ENCODE measurements around the gene INTS3.
"Not testable (repeated sequence)": the region's sequence is repeated elsewhere in the genome, so short reads cannot be mapped to it uniquely, and the experiment has no call there.

Gene INTS3

GRCh38 chr1:153723687-153724086 is 4.2 kb upstream of the INTS3 start:
- Histone ChIP-seq H3K27ac (no peak overlapping the region), H3K36me3 (ENCODE audit: insufficient read depth) (no peaks in the 10 kb centered on the region), H2AFZ (ENCODE audit: low read depth) (no peak overlapping the region), H3K4me3 (IDR thresholded peaks at IDR 0.05; ENCODE audit: insufficient read depth, low read depth, low read length) (no peak overlapping the region), H3K79me2 (ENCODE audit: insufficient read depth, low read depth) (no peaks in the 10 kb centered on the region), H4K20me1 (ENCODE audit: insufficient read depth) (no peaks in the 10 kb centered on the region), H3K9ac (no peak overlapping the region), H3K4me2 (no peak overlapping the region), H3K27me3 (ENCODE audit: insufficient read depth, low read depth) (no peaks in the 10 kb centered on the region), H3K4me1 (ENCODE audit: low read depth, poor library complexity, severe bottlenecking) (peaks cover 7% of the 10 kb centered on the region)
- TF ChIP-seq CTCF (conservative IDR thresholded peaks at IDR 0.05; ENCODE audit: low read depth, low read length): no peak

- not testable (repeated sequence) for H2AFZ ChIP-seq (ENCODE audit: low read depth); H3K27me3 ChIP-seq (ENCODE audit: insufficient read depth, low read depth); H3K4me3 ChIP-seq (IDR thresholded peaks at IDR 0.05; ENCODE audit: insufficient read depth, low read depth, low read length); H4K20me1 ChIP-seq (ENCODE audit: insufficient read depth); H3K27ac ChIP-seq; H3K9ac ChIP-seq; H3K79me2 ChIP-seq (ENCODE audit: insufficient read depth, low read depth); H3K36me3 ChIP-seq (ENCODE audit: insufficient read depth); H3K4me2 ChIP-seq
- peaks cover 14% of the 10 kb centered on the region for H3K4me1 ChIP-seq (ENCODE audit: low read depth, poor library complexity, severe bottlenecking)
Observed at GRCh38 chr1:153724634-153725033, 3.2 kb upstream of the INTS3 start.

- Histone ChIP-seq H3K4me2 (peak overlapping the region; percentile 99), H3K36me3 (ENCODE audit: insufficient read depth) (no peaks in the 10 kb centered on the region), H2AFZ (ENCODE audit: low read depth) (peak overlapping the region; percentile 88), H3K27ac (peak overlapping the region; percentile 74), H3K4me1 (ENCODE audit: low read depth, poor library complexity, severe bottlenecking) (peaks cover 14% of the 10 kb centered on the region), H3K27me3 (ENCODE audit: insufficient read depth, low read depth) (no peaks in the 10 kb centered on the region), H4K20me1 (ENCODE audit: insufficient read depth) (no peaks in the 10 kb centered on the region), H3K79me2 (ENCODE audit: insufficient read depth, low read depth) (peaks cover 10% of the 10 kb centered on the region; the same call in 1 of the 2 replicates), H3K4me3 (IDR thresholded peaks at IDR 0.05; ENCODE audit: insufficient read depth, low read depth, low read length) (peak overlapping the region; percentile 100), H3K9ac (peak overlapping the region; percentile 82)
- TF ChIP-seq CTCF (conservative IDR thresholded peaks at IDR 0.05; ENCODE audit: low read depth, low read length): peak; percentile 26
Observed at GRCh38 chr1:153728305-153729066, 636 bp downstream of the INTS3 start.

- peaks cover 14% of the 10 kb centered on the region for H3K4me1 ChIP-seq (ENCODE audit: low read depth, poor library complexity, severe bottlenecking)
- H3K4me2 ChIP-seq: no peak overlapping the region
- H3K4me3 ChIP-seq (IDR thresholded peaks at IDR 0.05; ENCODE audit: insufficient read depth, low read depth, low read length): no peak overlapping the region
- H3K9ac ChIP-seq: no peak overlapping the region
- H3K27me3 ChIP-seq (ENCODE audit: insufficient read depth, low read depth): no peaks in the 10 kb centered on the region
- no peak overlapping the region for H3K27ac ChIP-seq
- no peak for TF ChIP-seq CTCF (conservative IDR thresholded peaks at IDR 0.05; ENCODE audit: low read depth, low read length)
- peaks cover 10% of the 10 kb centered on the region; the same call in 1 of the 2 replicates for H3K79me2 ChIP-seq (ENCODE audit: insufficient read depth, low read depth)
- no peak overlapping the region for H2AFZ ChIP-seq (ENCODE audit: low read depth)
- no peaks in the 10 kb centered on the region for H3K36me3 ChIP-seq (ENCODE audit: insufficient read depth)
- H4K20me1 ChIP-seq (ENCODE audit: insufficient read depth): no peaks in the 10 kb centered on the region
Observed at GRCh38 chr1:153730468-153730988, 2.7 kb downstream of the INTS3 start.

- Histone ChIP-seq H3K27me3 (ENCODE audit: insufficient read depth, low read depth) (no peaks in the 10 kb centered on the region), H3K4me2 (no peak overlapping the region), H3K4me3 (IDR thresholded peaks at IDR 0.05; ENCODE audit: insufficient read depth, low read depth, low read length) (no peak overlapping the region), H3K36me3 (ENCODE audit: insufficient read depth) (no peaks in the 10 kb centered on the region), H3K27ac (no peak overlapping the region), H4K20me1 (ENCODE audit: insufficient read depth) (no peaks in the 10 kb centered on the region), H3K79me2 (ENCODE audit: insufficient read depth, low read depth) (peaks cover 8% of the 10 kb centered on the region; the same call in 1 of the 2 replicates), H3K9ac (no peak overlapping the region), H3K4me1 (ENCODE audit: low read depth, poor library complexity, severe bottlenecking) (peaks cover 6% of the 10 kb centered on the region), H2AFZ (ENCODE audit: low read depth) (no peak overlapping the region)
- TF ChIP-seq CTCF (conservative IDR thresholded peaks at IDR 0.05; ENCODE audit: low read depth, low read length): no peak
Observed at GRCh38 chr1:153733970-153734369, 6.1 kb downstream of the INTS3 start.
